ENCODE measurements around the gene ZNF22.

DNA sequence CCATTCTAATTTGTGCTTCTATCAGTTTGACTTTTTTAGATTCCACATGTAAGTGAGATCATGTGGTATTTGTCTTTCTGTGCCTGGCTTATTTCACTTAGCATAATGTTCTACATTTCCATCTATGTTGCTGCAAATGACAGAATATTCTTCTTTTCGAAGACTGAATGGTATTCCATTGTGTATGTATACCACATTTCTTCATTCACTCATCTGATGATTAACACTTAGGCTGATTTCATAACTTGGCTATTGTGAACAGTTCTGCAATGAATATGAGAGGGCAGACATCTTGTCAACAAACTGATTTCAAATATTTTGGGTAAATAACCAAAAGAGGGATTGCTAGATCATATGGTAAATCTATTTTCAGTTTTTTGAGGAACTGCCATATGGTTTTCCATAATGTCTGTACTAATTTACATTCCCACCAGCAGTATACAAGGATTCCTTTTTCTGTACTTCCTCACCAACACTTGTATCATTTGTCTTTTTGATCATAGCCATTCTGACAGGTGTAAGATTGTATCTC lies 52.9 kb downstream of the ZNF22 start:
- TF ChIP-seq POLR2A (IDR thresholded peaks at IDR 0.05), result no peak
- TF ChIP-seq, protein P1, sequence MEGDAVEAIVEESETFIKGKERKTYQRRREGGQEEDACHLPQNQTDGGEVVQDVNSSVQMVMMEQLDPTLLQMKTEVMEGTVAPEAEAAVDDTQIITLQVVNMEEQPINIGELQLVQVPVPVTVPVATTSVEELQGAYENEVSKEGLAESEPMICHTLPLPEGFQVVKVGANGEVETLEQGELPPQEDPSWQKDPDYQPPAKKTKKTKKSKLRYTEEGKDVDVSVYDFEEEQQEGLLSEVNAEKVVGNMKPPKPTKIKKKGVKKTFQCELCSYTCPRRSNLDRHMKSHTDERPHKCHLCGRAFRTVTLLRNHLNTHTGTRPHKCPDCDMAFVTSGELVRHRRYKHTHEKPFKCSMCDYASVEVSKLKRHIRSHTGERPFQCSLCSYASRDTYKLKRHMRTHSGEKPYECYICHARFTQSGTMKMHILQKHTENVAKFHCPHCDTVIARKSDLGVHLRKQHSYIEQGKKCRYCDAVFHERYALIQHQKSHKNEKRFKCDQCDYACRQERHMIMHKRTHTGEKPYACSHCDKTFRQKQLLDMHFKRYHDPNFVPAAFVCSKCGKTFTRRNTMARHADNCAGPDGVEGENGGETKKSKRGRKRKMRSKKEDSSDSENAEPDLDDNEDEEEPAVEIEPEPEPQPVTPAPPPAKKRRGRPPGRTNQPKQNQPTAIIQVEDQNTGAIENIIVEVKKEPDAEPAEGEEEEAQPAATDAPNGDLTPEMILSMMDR (IDR thresholded peaks at IDR 0.05), result no peak

Data from body of pancreas (tissue), 4 donors.